GM23338 (cell line): ENCODE results near the gene SLC38A9. TPM values are rescaled to one million over a fixed set of nuclear protein-coding genes. Genes with fewer than 3 reads are reported as not detected.
A peak's percentile ranks its signal among the peaks of the same experiment; 100 is the strongest.

Experiments
- ATAC-seq: fragments of 200-7000 bp; cut with Tn5 transposase; 3 replicates; pipeline ENCODE4 v1.9.1; 2020
- DNase-seq: peaks from one replicate; pipeline ENCODE4 v3.0.0-alpha.2; 2015; ENCODE audit warnings: low spot score
- H2AFZ ChIP-seq: fragments of 200-600 bp; sonication (generic); 2 replicates; pipeline ENCODE4 v1.8.0; 2016; ENCODE audit warnings: antibody characterized with exemption, mild to moderate bottlenecking, moderate library complexity
- H3F3A ChIP-seq: fragments of 200-600 bp; sonication (generic); replicated peaks from 2 replicates; pipeline ENCODE4 v1.8.0; 2017; ENCODE audit warnings: antibody characterized with exemption, mixed run types, low read depth
- H3K27ac ChIP-seq: fragments of 200-600 bp; sonication (generic); 2 replicates; pipeline ENCODE4 v1.6.1; 2016; ENCODE audit warnings: low read depth
- H3K27me3 ChIP-seq: fragments of 200-600 bp; sonication (generic); 2 replicates; pipeline ENCODE4 v1.8.0; 2016; ENCODE audit warnings: mild to moderate bottlenecking, mixed run types, moderate library complexity; ENCODE audit not compliant: insufficient read depth
- H3K36me3 ChIP-seq: fragments of 200-600 bp; sonication (generic); 2 replicates; pipeline ENCODE4 v1.8.0; 2016; ENCODE audit warnings: mild to moderate bottlenecking; ENCODE audit not compliant: insufficient read depth
- H3K4me1 ChIP-seq: fragments of 200-600 bp; sonication (generic); 2 replicates; pipeline ENCODE4 v1.8.0; 2016; ENCODE audit warnings: mild to moderate bottlenecking, moderate library complexity; ENCODE audit not compliant: insufficient read depth
- H3K4me2 ChIP-seq: fragments of 200-600 bp; sonication (generic); 2 replicates; pipeline ENCODE4 v1.7.1; 2017; ENCODE audit warnings: mixed run types
- H3K4me3 ChIP-seq: fragments of 200-600 bp; sonication (generic); 2 replicates; pipeline ENCODE4 v1.6.1; 2016; ENCODE audit warnings: mixed run types
- H3K79me2 ChIP-seq: fragments of 200-600 bp; sonication (generic); replicated peaks from 2 replicates; pipeline ENCODE4 v1.8.0; 2017; ENCODE audit warnings: mild to moderate bottlenecking; ENCODE audit not compliant: insufficient read depth
- H3K9me2 ChIP-seq: fragments of 200-600 bp; sonication (generic); 2 replicates; pipeline ENCODE4 v1.8.0; 2017; ENCODE audit not compliant: insufficient read depth
- H4K20me1 ChIP-seq: fragments of 200-600 bp; sonication (generic); replicated peaks from 2 replicates; pipeline ENCODE4 v1.8.0; 2017; ENCODE audit warnings: mild to moderate bottlenecking; ENCODE audit not compliant: insufficient read depth
- H3K27ac Mint-ChIP-seq: 2 replicates; pipeline ENCODE4 v1.8.0; 2020; ENCODE audit warnings: inconsistent platforms, mild to moderate bottlenecking, moderate library complexity, mixed read lengths
- H3K27me3 Mint-ChIP-seq: 3 replicates; pipeline ENCODE4 v1.8.0; 2022; ENCODE audit warnings: low read depth, mild to moderate bottlenecking, moderate library complexity, mixed read lengths, inconsistent platforms; ENCODE audit not compliant: insufficient read depth, poor library complexity
- H3K36me3 Mint-ChIP-seq: 3 replicates; pipeline ENCODE4 v1.8.0; 2021; ENCODE audit warnings: low read depth, mild to moderate bottlenecking, inconsistent platforms, moderate library complexity, mixed read lengths
- H3K4me1 Mint-ChIP-seq: 3 replicates; pipeline ENCODE4 v1.8.0; 2020; ENCODE audit warnings: mild to moderate bottlenecking, inconsistent platforms, mixed read lengths
- H3K4me3 Mint-ChIP-seq: 3 replicates; pipeline ENCODE4 v1.8.0; 2021; ENCODE audit warnings: moderate library complexity, mild to moderate bottlenecking, inconsistent platforms, mixed read lengths
- H3K9me3 Mint-ChIP-seq: 3 replicates; pipeline ENCODE4 v1.8.0; 2020; ENCODE audit warnings: moderate library complexity, mild to moderate bottlenecking, inconsistent platforms, mixed read lengths
- CREB1 ChIP-seq: fragments of 250-450 bp; sonication (Bioruptor Pico); IDR thresholded peaks from 2 replicates; pipeline ENCODE4 v1.5.0; 2020; ENCODE audit warnings: low read depth, mild to moderate bottlenecking, moderate library complexity
- CTCF ChIP-seq, 2 experiments: fragments of 200-600 bp in 1 of 2; sonication (generic) in 1 of 2; conservative IDR thresholded peaks; 2 replicates each; pipeline versions ENCODE4 v1.5.1 to v1.6.1; 2016 to 2017; ENCODE audit warnings: antibody characterized with exemption in 2 of 2, low read depth in 2 of 2, mild to moderate bottlenecking in 2 of 2, moderate library complexity in 1 of 2
- ETS1 ChIP-seq: IDR thresholded peaks from 2 replicates; pipeline ENCODE4 v1.6.1; 2016; ENCODE audit warnings: antibody characterized with exemption
- EZH2 ChIP-seq: fragments of 200-600 bp; sonication (generic); IDR thresholded peaks from one replicate; pipeline ENCODE4 v1.8.0; 2017; ENCODE audit warnings: antibody characterized with exemption, mild to moderate bottlenecking, low read depth; ENCODE audit not compliant: unreplicated experiment
- EZH2phosphoT487 ChIP-seq: fragments of 200-600 bp; sonication (generic); IDR thresholded peaks from one replicate; pipeline ENCODE4 v1.8.1; 2018; ENCODE audit warnings: antibody characterized with exemption; ENCODE audit not compliant: unreplicated experiment
- JUNB ChIP-seq: IDR thresholded peaks from one replicate; pipeline ENCODE4 v1.6.1; 2016; ENCODE audit warnings: antibody characterized with exemption; ENCODE audit not compliant: unreplicated experiment
- NANOG ChIP-seq: IDR thresholded peaks from 2 replicates; pipeline ENCODE4 v1.6.1; 2016; ENCODE audit warnings: antibody characterized with exemption, borderline replicate concordance
- POLR2AphosphoS5 ChIP-seq: IDR thresholded peaks from 2 replicates; pipeline ENCODE4 v1.6.1; 2016; ENCODE audit warnings: antibody characterized with exemption, low read depth
- REST ChIP-seq: IDR thresholded peaks from one replicate; pipeline ENCODE4 v1.6.1; 2018; ENCODE audit warnings: antibody characterized with exemption; ENCODE audit not compliant: unreplicated experiment
- STAT1 ChIP-seq: IDR thresholded peaks from one replicate; pipeline ENCODE4 v1.6.1; 2016; ENCODE audit warnings: antibody characterized with exemption; ENCODE audit not compliant: unreplicated experiment
- ZNF114 ChIP-seq: fragments of 250-450 bp; sonication (Bioruptor Pico); IDR thresholded peaks from 2 replicates; pipeline ENCODE4 v1.5.0; 2020; ENCODE audit warnings: mild to moderate bottlenecking, moderate library complexity
- ZNF331 ChIP-seq: fragments of 250-450 bp; sonication (Bioruptor Pico); IDR thresholded peaks from 2 replicates; pipeline ENCODE4 v1.5.0; 2020; ENCODE audit warnings: low read depth, mild to moderate bottlenecking, moderate library complexity
- ZNF462 ChIP-seq: fragments of 250-450 bp; sonication (Bioruptor Pico); IDR thresholded peaks from 2 replicates; pipeline ENCODE4 v1.5.0; 2020; ENCODE audit warnings: mild to moderate bottlenecking, moderate library complexity
- polyA plus RNA-seq: library from polyadenylated mRNA; unstranded; fragments of >200 nt; fragmentation: Nextera tagmentation; extraction: Ambion mirVana; gene quantifications from 2 replicates; pipeline ENCODE4 v1.2.1, GENCODE V29; 2016
- total RNA-seq: library from RNA; depleted of rRNA; stranded (reverse); fragments of >200 nt; shearing (Covaris generic); gene quantifications from 2 replicates; pipeline ENCODE4 v1.2.3, GENCODE V29; 2014

The SLC38A9 gene
- total and polyA plus RNA-seq, 2 experiments from 2014 or later, result 30.8 to 64.8 TPM

DNA sequence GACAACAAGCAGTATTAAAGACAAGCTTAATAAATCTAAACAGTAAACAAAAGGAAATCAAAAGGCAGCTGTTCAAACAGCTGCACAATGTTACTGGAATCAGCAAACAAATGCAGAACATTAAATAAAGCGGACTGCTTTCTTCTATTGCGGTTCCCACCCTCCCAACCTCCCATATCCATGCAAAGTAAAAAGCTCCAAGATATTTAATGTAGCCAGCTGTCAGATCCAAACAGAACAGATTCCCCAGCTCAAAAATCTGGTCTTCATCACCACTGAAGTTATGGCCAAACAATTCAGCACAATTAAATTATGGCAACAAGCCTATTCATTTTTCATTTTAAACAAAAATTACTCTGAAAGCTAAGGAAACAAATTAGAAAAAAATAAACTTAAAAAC lies 75.9 kb downstream of the SLC38A9 start:
- DNase-seq, result no peak
- Mint-ChIP-seq H3K27ac (peak overlapping the region; percentile 89; the same call in 1 of the 2 replicates), H3K9me3 (no peaks in the 10 kb centered on the region), H3K4me3 (no peak overlapping the region), H3K4me1 (peaks cover 17% of the 10 kb centered on the region), H3K27me3 (peaks cover 2% of the 10 kb centered on the region), H3K36me3 (peaks cover 7% of the 10 kb centered on the region)
- H3K79me2 ChIP-seq, result no peaks in the 10 kb centered on the region
- no peaks in the 10 kb centered on the region for H3K36me3 ChIP-seq
- no peaks in the 10 kb centered on the region for H3F3A ChIP-seq
- H3K9me2 ChIP-seq, result no peaks in the 10 kb centered on the region
- H3K27me3 ChIP-seq, result no peaks in the 10 kb centered on the region
- no peak overlapping the region for H3K4me2 ChIP-seq
- no peak overlapping the region for H3K4me3 ChIP-seq
- H3K4me1 ChIP-seq, result peaks cover 17% of the 10 kb centered on the region
- no peak for TF ChIP-seq ZNF331 (CRISPR knock-in tag)
- no peak for TF ChIP-seq CTCF (conservative IDR thresholded peaks at IDR 0.05; ENCODE audit: low read depth in 2 of 2)
- no peak for TF ChIP-seq POLR2AphosphoS5
- no peak for TF ChIP-seq CREB1
- no peak for TF ChIP-seq JUNB
- TF ChIP-seq ZNF462 (CRISPR knock-in tag), result no peak
- TF ChIP-seq NANOG, result no peak
- TF ChIP-seq EZH2phosphoT487, result no peak
- no peak for TF ChIP-seq REST
- TF ChIP-seq ZNF114 (CRISPR knock-in tag), result no peak
- no peak for TF ChIP-seq ETS1
- no peak for TF ChIP-seq EZH2
- no peak for TF ChIP-seq STAT1
- no peaks in the 10 kb centered on the region for H4K20me1 ChIP-seq
- no peak overlapping the region for H2AFZ ChIP-seq
- no peak for ATAC-seq
- H3K27ac ChIP-seq, result no peak overlapping the region
